ENCODE measurements around the gene FAM98C. TPM values are rescaled to one million over a fixed set of nuclear protein-coding genes. Genes with fewer than 3 reads are reported as not detected.
"Not testable (repeated sequence)": the region's sequence is repeated elsewhere in the genome, so short reads cannot be mapped to it uniquely, and the experiment has no call there.

The FAM98C gene
- total RNA-seq, 1 donor from 2014 or later, result 33.2 TPM

GRCh38 chr19:38392707-38393308 is 10.1 kb upstream of the FAM98C start:
- intact Hi-C loops (cut with micrococcal nuclease), result no loop called here

- intact Hi-C loops (cut with micrococcal nuclease), result loop anchor here (1.0 to 2.0 kb wide), 2 partner anchors 8 to 224 kb away; partner anchors contain the start of gene EIF3K
These were observed 8.4 kb upstream of the FAM98C start for GRCh38 chr19:38394488-38394887.

- intact Hi-C loops (cut with micrococcal nuclease), result loop anchor here (1.0 to 2.0 kb wide), 2 partner anchors 8 to 223 kb away; partner anchors contain the start of gene EIF3K
These were observed 7.3 kb upstream of the FAM98C start for GRCh38 chr19:38395381-38396114.

- intact Hi-C loops (cut with micrococcal nuclease), result no loop called here
These were observed 3.8 kb upstream of the FAM98C start for GRCh38 chr19:38399081-38399480.

GRCh38 chr19:38399537-38399936 is 3.4 kb upstream of the FAM98C start:
- intact Hi-C loops (cut with micrococcal nuclease), result no loop called here

- intact Hi-C loops (cut with micrococcal nuclease), result loop anchor here (5.0 kb wide), 1 partner anchor 487 kb away; no protein-coding TSS in a partner anchor
These were observed 2.5 kb upstream of the FAM98C start for GRCh38 chr19:38400361-38400760.

GRCh38 chr19:38401148-38401547 is 1.7 kb upstream of the FAM98C start:
- intact Hi-C loops (cut with micrococcal nuclease), result loop anchor here (5.0 kb wide), 1 partner anchor 486 kb away; no protein-coding TSS in a partner anchor

GRCh38 chr19:38402623-38402966 is 298 bp upstream of the FAM98C start:
- intact Hi-C loops (cut with micrococcal nuclease), result loop anchor here (1.0 to 5.0 kb wide), 11 partner anchors 8 to 528 kb away; partner anchors contain the start of genes CATSPERG, GGN, MRPS12 and NFKBIB

GRCh38 chr19:38404858-38405257 is 2.0 kb downstream of the FAM98C start:
- intact Hi-C loops (cut with micrococcal nuclease), result loop anchor here (5.0 kb wide), 1 partner anchor 482 kb away; no protein-coding TSS in a partner anchor

- intact Hi-C loops (cut with micrococcal nuclease), result no loop called here
These were observed 2.4 kb downstream of the FAM98C start for GRCh38 chr19:38405276-38405675.

GRCh38 chr19:38409631-38410133 is 6.8 kb downstream of the FAM98C start:
- intact Hi-C loops (cut with micrococcal nuclease), result no loop called here

GRCh38 chr19:38410407-38410806 is 7.5 kb downstream of the FAM98C start:
- intact Hi-C loops (cut with micrococcal nuclease), result not testable (repeated sequence)

- intact Hi-C loops (cut with micrococcal nuclease), result no loop called here
These were observed 8.3 kb downstream of the FAM98C start for GRCh38 chr19:38411041-38411712.

GRCh38 chr19:38411898-38412297 is 9.0 kb downstream of the FAM98C start:
- intact Hi-C loops (cut with micrococcal nuclease), result not testable (repeated sequence)

- intact Hi-C loops (cut with micrococcal nuclease), result no loop called here
These were observed 9.6 kb downstream of the FAM98C start for GRCh38 chr19:38412491-38412890.

- intact Hi-C loops (cut with micrococcal nuclease), result no loop called here
These were observed 10.1 kb downstream of the FAM98C start for GRCh38 chr19:38412961-38413360.

- intact Hi-C loops (cut with micrococcal nuclease), result no loop called here
These were observed 10.5 kb downstream of the FAM98C start for GRCh38 chr19:38413416-38413815.

GRCh38 chr19:38417146-38417543 is 14.3 kb downstream of the FAM98C start:
- intact Hi-C loops (cut with micrococcal nuclease), result loop anchor here (5.0 kb wide), 2 partner anchors 200 to 515 kb away; partner anchors contain the start of genes EIF3K, MAP4K1, MRPS12 and SARS2

- intact Hi-C loops (cut with micrococcal nuclease), result loop anchor here (5.0 kb wide), 2 partner anchors 199 to 514 kb away; partner anchors contain the start of genes EIF3K, MAP4K1, MRPS12 and SARS2
These were observed 14.9 kb downstream of the FAM98C start for GRCh38 chr19:38417544-38418506.

GRCh38 chr19:38420935-38421334 is 18.0 kb downstream of the FAM98C start:
- intact Hi-C loops (cut with micrococcal nuclease), result no loop called here

Data from T-helper 1 cell treated with Interleukin-12 subunit alpha and Interleukin-12 subunit beta and Interleukin-4 antibody, amounts not matched to agents 30 ng/mL and 1 ng/mL, for 36 hours (primary cell).